Tibial nerve (tissue), 4 donors: ENCODE results near the gene SMCR8. TPM values are rescaled to one million over a fixed set of nuclear protein-coding genes. Genes with fewer than 3 reads are reported as not detected.

Source experiments
- DNase-seq, 2 donors: peaks; one replicate each; pipeline ENCODE4 v3.0.0-alpha.2; 2019; ENCODE audit warnings: low spot score in 2 of 2
- H3K27ac ChIP-seq, 4 donors: fragments of 200-600 bp; sonication (generic) in 3 of 4; one replicate each; pipeline ENCODE4 v1.5.1; 2017 to 2019; ENCODE audit warnings: mild to moderate bottlenecking in 1 of 4
- H3K27me3 ChIP-seq, 2 donors: fragments of 200-600 bp; sonication (generic) in 1 of 2; one replicate each; pipeline versions ENCODE4 v1.5.1 to v1.6.0; 2017 to 2019
- H3K36me3 ChIP-seq, 3 donors: fragments of 200-600 bp; sonication (generic); one replicate each; pipeline ENCODE4 v1.5.1; 2018 to 2019
- H3K4me1 ChIP-seq, 4 donors: fragments of 200-600 bp; sonication (generic) in 3 of 4; one replicate each; pipeline ENCODE4 v1.5.1; 2017 to 2019
- H3K4me3 ChIP-seq, 4 donors: fragments of 200-600 bp; sonication (generic) in 3 of 4; one replicate each; pipeline ENCODE4 v1.5.1; 2017 to 2019; ENCODE audit warnings: mild to moderate bottlenecking in 1 of 4, moderate library complexity in 1 of 4
- H3K9me3 ChIP-seq, 4 donors: fragments of 200-600 bp; sonication (generic) in 3 of 4; one replicate each; pipeline ENCODE4 v1.5.1; 2017 to 2019
- EP300 ChIP-seq, 2 donors: sonication (generic); formaldehyde crosslinking; IDR thresholded peaks; one replicate each; pipeline ENCODE4 v1.6.1; 2017; ENCODE audit warnings: antibody characterized with exemption in 2 of 2, mild to moderate bottlenecking in 1 of 2
- POLR2A ChIP-seq, 2 donors: fragments of 450-650 bp; IDR thresholded peaks; one replicate each; pipeline ENCODE4 v1.6.1; 2017; ENCODE audit warnings: antibody characterized with exemption in 2 of 2, mild to moderate bottlenecking in 2 of 2, moderate library complexity in 2 of 2
- WGBS, 2 donors: methylation state at CpG; one replicate each; pipeline ENCODE4 v1.1.5; 2018; 5-methylcytosine and 5-hydroxymethylcytosine counted together
- total RNA-seq, 4 donors: library from RNA; depleted of rRNA; stranded (reverse); fragments of >200 nt; gene quantifications; one replicate each; pipeline ENCODE4 v1.1.0, GENCODE V29; 2016
- TF ChIP-seq, protein P1 (sequence below), 5 experiments: fragments of 200-600 bp in 3 of 5; fragments of 450-650 bp in 2 of 5; sonication (generic) in 3 of 5; IDR thresholded peaks; one replicate each; pipeline ENCODE4 v1.5.1; 2016 to 2019; ENCODE audit warnings: antibody characterized with exemption in 5 of 5, mild to moderate bottlenecking in 3 of 5, moderate library complexity in 2 of 5

SMCR8 gene
- total RNA-seq, 4 donors from 2014 or later = 11.4 to 13.5 (median 12.7) TPM

DNA sequence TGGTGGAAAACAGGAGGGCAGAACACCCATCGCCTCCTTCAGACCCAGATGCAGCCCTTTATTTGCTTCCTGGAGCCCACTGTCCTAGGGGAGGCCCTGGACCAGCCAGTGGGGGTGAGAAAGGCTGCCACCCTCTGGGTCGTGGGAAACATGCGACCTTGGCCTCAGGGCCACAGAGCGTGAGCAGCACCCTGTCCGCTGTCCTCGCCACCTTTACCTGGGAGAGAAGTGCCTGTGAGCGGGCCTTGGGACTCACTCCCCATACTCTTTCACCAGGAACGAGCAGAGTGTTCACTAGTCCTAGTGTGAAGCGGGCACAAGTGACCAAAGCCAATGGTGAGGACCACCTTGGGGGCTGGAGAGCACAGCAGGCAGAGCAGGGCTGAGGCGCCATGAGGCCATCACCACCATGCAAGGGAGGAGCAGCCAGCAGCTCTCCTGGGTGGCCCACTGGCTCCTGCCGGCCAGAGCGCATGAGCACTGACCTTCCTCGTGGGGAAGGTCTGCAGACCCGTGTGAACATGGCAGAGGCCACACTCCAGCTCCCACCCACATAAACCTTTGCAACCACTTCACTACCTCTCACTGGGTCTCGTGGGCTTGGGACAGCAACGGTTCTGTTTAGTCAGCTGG lies 8.5 kb downstream of the SMCR8 start:
- Histone ChIP-seq H3K4me3 (no peak overlapping the region), H3K4me1 (peaks cover 0 to 52% (median 9%) of the 10 kb centered on the region in 4 donors), H3K27ac (no peak overlapping the region), H3K9me3 (no peaks in the 10 kb centered on the region), H3K36me3 (peaks cover 5 to 98% (median 15%) of the 10 kb centered on the region in 3 donors), H3K27me3 (no peaks in the 10 kb centered on the region)
- DNase-seq = no peak
- 83 to 85% methylated on average over 14 to 16 of the region's 16 CpGs for WGBS, 2 donors
- TF ChIP-seq, protein P1, sequence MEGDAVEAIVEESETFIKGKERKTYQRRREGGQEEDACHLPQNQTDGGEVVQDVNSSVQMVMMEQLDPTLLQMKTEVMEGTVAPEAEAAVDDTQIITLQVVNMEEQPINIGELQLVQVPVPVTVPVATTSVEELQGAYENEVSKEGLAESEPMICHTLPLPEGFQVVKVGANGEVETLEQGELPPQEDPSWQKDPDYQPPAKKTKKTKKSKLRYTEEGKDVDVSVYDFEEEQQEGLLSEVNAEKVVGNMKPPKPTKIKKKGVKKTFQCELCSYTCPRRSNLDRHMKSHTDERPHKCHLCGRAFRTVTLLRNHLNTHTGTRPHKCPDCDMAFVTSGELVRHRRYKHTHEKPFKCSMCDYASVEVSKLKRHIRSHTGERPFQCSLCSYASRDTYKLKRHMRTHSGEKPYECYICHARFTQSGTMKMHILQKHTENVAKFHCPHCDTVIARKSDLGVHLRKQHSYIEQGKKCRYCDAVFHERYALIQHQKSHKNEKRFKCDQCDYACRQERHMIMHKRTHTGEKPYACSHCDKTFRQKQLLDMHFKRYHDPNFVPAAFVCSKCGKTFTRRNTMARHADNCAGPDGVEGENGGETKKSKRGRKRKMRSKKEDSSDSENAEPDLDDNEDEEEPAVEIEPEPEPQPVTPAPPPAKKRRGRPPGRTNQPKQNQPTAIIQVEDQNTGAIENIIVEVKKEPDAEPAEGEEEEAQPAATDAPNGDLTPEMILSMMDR (IDR thresholded peaks at IDR 0.05) = no peak
- TF ChIP-seq EP300 (IDR thresholded peaks at IDR 0.05) (no peak), POLR2A (IDR thresholded peaks at IDR 0.05) (no peak)

DNA sequence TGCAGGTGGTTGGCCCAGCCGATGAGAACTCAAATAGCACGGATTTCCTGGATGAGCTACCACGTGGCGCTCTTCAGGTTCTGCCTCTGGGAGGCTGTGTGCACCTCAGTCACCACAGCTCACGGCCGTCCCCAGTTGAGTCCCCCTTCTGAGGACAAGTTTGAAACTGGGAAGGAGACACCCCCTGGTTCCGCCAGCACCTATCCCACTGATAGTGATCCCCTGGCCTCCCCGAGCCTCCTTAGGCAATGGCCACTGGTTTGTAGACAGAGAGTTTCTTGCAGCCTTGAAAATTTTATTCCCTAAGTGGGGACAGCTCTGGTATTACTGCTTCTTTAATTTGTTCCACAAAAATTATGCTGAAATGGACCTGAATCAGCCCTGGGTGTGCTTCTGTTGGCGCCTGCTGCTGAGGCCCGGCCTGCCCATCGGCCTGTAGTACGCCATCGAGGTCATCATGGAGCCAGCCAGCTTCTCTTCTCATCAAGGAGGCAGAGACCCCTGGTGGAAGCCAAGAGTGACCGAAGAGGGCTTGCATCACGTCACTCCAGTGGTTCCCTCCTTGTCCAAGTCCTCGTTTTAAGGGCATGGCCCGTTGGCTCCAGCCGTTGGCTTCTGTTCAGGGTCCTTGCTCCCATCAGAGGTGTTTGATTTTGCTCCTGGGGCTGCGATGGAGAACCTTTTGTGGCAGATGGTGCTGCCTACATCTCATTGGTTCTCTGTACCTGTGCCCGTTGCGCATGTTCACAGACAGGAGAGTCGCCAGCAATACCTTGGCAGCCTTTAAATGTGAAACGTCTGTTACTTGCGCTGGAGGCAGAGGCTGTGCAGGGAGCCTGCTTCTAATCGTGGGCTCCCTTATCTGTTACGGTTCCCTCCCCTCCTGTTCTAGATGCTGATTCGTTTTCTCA lies 9.3 kb downstream of the SMCR8 start:
- Histone ChIP-seq H3K4me1 (peaks cover 0 to 44% (median 2%) of the 10 kb centered on the region in 4 donors), H3K9me3 (no peaks in the 10 kb centered on the region), H3K27me3 (no peaks in the 10 kb centered on the region), H3K36me3 (peaks cover 5 to 98% (median 15%) of the 10 kb centered on the region in 3 donors), H3K27ac (no peak overlapping the region), H3K4me3 (no peak overlapping the region)
- no peak for DNase-seq
- TF ChIP-seq EP300 (IDR thresholded peaks at IDR 0.05) (no peak), POLR2A (IDR thresholded peaks at IDR 0.05) (no peak)
- TF ChIP-seq, protein P1 (IDR thresholded peaks at IDR 0.05) = no peak
- WGBS, 2 donors = 90 to 91% methylated on average over 24 to 26 of the region's 27 CpGs

DNA sequence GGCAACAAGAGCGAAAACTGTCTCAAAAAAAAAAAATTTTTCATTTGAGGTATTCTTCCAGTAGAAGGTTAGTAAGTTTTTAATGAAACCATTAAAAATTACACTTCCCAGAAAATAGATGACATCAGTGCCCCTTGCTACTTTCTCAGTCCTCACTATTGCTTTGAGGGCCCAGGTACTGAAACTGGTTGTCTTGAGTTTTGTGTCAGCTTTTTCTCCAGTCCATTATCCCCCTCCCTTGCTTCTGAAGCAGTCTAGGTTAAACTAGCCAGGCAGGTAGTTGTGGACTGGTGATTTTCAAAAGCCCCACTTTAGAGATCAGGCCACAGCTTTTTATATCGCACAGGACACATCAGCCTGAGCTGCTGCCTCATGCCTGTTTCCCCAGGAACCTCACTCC lies 10.9 kb downstream of the SMCR8 start:
- TF ChIP-seq, protein P1 (IDR thresholded peaks at IDR 0.05) = no peak
- TF ChIP-seq POLR2A (IDR thresholded peaks at IDR 0.05) (no peak), EP300 (IDR thresholded peaks at IDR 0.05) (no peak)
- WGBS, 2 donors = 98 to 100% methylated on average over 2 of the region's 2 CpGs

DNA sequence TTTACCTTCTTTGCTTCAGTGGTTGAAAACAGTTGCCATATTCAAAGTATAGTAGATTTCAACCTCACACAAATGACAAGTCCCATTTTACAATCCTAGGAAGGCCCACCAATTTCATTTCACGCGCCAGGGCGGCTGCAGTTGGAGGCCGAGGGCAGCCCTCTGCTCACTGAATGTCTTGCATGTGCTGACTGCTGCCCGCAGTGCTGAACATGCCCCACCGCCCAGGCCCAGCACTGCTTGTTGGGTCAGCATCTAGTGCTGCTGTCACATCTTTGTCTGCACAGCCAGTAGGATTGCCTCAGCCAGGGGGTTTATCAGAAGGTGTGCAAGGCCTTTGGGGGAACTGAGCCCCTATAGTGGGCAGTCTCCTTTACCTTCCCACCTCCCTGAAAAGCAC lies 11.5 kb downstream of the SMCR8 start:
- TF ChIP-seq EP300 (IDR thresholded peaks at IDR 0.05) (no peak), POLR2A (IDR thresholded peaks at IDR 0.05) (no peak)
- TF ChIP-seq, protein P1 (IDR thresholded peaks at IDR 0.05) = no peak
- DNase-seq = no peak
- Histone ChIP-seq H3K27me3 (no peaks in the 10 kb centered on the region), H3K27ac (no peak overlapping the region), H3K9me3 (no peaks in the 10 kb centered on the region), H3K36me3 (peaks cover 5 to 98% (median 25%) of the 10 kb centered on the region in 3 donors), H3K4me3 (no peak overlapping the region), H3K4me1 (peaks cover 0 to 22% (median 0%) of the 10 kb centered on the region in 4 donors)
- 87 to 90% methylated on average over 6 of the region's 6 CpGs for WGBS, 2 donors

More for the DNA sequence above, 10.9 kb downstream of the SMCR8 start:
- H3K27me3 ChIP-seq = no peaks in the 10 kb centered on the region
- H3K36me3 ChIP-seq = peaks cover 5 to 98% (median 21%) of the 10 kb centered on the region in 3 donors
- no peak overlapping the region for H3K27ac ChIP-seq
- DNase-seq = no peak
- peaks cover 0 to 28% (median 0%) of the 10 kb centered on the region in 4 donors for H3K4me1 ChIP-seq
- no peak overlapping the region for H3K4me3 ChIP-seq
- H3K9me3 ChIP-seq = no peaks in the 10 kb centered on the region

DNA sequence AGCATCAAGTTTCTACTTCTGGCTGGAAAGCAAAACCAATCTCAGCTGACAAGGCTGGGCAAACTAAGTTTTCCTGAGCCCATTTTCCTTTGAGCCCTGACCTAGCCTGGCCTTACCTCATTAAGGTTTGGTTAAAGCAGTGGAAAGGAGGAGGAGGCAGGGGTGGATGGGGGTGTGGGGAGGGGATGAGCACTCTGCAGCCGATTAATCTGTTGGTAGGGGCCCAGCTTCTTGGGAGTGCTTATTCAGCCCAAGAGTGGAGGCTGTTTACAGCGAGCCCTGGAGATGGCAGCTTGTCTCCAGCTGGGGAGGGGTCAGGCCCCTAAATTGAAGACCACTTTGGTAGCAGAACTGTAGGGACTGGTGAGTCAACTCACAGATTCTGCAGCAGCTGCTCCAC lies 12.0 kb downstream of the SMCR8 start:
- Histone ChIP-seq H3K4me3 (no peak overlapping the region), H3K27ac (no peak overlapping the region), H3K4me1 (peaks cover 0 to 20% (median 0%) of the 10 kb centered on the region in 4 donors), H3K27me3 (no peaks in the 10 kb centered on the region), H3K36me3 (peaks cover 5 to 99% (median 27%) of the 10 kb centered on the region in 3 donors), H3K9me3 (no peaks in the 10 kb centered on the region)
- no peak for DNase-seq
- whole genome bisulfite sequencing, 2 donors = 45 to 57% methylated on average over 2 of the region's 2 CpGs
- TF ChIP-seq EP300 (IDR thresholded peaks at IDR 0.05) (no peak), POLR2A (IDR thresholded peaks at IDR 0.05) (no peak)
- TF ChIP-seq, protein P1 (IDR thresholded peaks at IDR 0.05) = no peak
